NCI-H187 treated with DMSO at 0.1 percent for 48 hours (cell line): ENCODE results near the gene PLAAT4.
A peak's percentile ranks its signal among the peaks of the same experiment; 100 is the strongest.
"Not testable (repeated sequence)": the region's sequence is repeated elsewhere in the genome, so short reads cannot be mapped to it uniquely, and the experiment has no call there.

ENCODE experiments used
- DNase-seq: peaks from one replicate; lab custom pipeline; 2025; lab: John Stamatoyannopoulos, UW

PLAAT4 gene

GRCh38 chr11:63543711-63544110 lies 7.1 kb downstream of the PLAAT4 start:
- DNase-seq: no peak

GRCh38 chr11:63547061-63547460 lies 10.5 kb downstream of the PLAAT4 start:
- DNase-seq: no peak

- DNase-seq: no peak
Measured at GRCh38 chr11:63548178-63548577, 11.6 kb downstream of the PLAAT4 start.

- DNase-seq: no peak
Measured at GRCh38 chr11:63549411-63549810, 12.8 kb downstream of the PLAAT4 start.

- DNase-seq: not testable (repeated sequence)
Measured at GRCh38 chr11:63550156-63550700, 13.6 kb downstream of the PLAAT4 start.

DNA sequence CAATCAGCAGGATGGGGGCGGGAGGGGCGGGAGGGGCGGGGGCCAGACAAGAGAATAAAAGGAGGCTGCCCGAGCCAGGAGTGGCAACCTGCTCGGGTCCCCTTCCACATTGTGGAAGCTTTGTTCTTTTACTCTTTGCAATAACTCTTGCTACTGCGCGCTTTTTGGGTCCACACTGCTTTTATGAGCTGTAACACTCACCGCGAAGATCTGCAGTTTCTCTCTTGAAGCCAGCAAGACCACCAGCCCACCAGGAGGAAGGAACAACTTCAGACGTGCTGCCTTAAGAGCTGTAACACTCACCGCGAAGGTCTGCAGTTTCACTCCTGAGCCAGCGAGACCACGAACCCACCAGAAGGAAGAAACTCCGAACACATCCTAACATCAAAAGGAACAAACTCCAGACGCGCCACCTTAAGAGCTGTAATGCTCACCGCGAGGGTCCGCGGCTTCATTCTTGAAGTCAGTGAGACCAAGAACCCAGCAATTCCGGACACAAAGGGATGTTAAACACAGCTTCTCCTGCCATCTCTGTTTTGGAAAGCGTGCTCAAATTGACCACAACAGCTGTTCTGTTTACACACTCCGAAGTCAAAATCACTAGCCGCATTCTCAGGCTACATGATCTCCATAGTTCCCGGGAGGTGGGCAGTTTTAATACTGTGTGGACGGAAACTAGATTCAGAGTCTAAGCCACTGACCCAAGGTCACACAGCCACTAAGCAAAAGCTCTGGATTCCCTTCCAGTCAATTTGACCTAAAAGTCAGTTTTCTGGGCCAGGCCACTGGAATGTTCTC lies 14.7 kb downstream of the PLAAT4 start:
- DNase-seq: no peak

GRCh38 chr11:63551889-63552266 lies 15.3 kb downstream of the PLAAT4 start:
- no peak for DNase-seq

GRCh38 chr11:63552921-63553320 lies 16.3 kb downstream of the PLAAT4 start:
- DNase-seq: no peak

- no peak for DNase-seq
Measured at GRCh38 chr11:63553759-63554158, 17.2 kb downstream of the PLAAT4 start.

DNA sequence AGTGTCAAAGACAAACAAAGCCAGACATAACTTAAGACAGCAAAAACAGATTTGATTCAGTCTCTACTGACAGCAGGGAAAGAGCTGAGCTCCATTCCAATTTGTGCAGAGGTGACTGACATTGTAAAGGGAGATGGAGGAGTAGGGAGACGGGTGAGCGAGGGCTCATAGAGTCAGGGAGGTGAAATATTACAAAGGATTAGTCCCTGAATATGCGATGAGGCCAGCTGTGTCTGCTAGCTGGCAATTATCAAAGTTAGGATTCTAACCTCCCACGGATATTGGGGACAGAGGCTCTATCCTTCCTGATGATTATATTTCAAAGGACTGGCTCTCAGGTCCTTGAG lies 18.2 kb downstream of the PLAAT4 start:
- DNase-seq: no peak

- no peak for DNase-seq
Measured at GRCh38 chr11:63556404-63557013, 19.9 kb downstream of the PLAAT4 start.

DNA sequence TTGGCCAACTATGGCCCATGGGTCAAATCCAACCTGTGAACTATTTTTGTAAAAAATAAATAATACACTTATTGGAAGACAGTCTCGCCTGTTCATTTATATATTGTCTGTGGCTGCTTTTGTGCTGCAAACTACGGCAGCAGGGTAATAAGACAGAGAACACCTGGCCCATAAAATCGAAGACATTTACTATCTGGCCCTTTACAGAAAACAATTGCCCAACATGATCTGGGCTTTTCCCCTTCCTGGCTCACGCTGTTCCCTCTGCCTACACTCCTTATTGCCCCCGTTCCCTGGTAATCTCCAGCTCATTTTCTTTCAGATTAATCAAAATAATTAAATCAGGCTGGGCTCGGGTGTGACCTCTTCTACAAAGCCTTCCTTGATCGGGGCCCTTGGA lies 21.0 kb downstream of the PLAAT4 start:
- DNase-seq: no peak

DNA sequence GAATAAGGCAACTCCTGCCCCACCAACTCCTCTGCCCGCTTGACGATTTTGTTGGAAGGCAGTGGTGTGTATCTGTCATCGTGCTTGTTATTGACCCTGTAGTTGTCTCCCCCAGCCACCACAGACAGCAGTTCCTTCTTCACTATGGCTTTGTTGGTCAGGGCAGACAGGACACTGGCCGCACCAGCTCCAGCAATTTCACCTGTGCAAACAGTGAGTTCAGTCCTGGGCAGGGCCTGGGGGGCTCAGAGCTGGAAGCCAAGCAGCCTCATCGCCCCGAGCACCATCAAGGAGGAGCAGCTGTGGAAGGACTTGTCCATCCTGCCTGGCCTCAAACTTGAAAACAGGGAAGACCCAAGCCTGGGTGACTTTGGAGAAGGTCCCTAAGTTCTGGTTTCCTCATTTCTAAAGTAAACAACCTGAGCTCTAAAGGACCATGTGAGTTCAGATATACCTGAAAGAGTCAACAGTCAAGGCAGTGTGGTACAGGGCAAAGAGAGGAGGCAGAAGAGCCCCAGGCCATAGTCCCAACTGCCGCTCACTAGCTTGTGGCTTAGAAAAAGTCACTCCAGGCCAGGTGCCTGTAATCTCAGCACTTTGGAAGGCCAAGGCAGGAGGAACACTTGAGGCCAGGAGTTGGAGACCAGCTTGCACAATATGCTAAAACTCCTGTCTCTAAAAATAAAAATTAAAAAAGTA lies 22.0 kb downstream of the PLAAT4 start:
- DNase-seq: no peak

DNA sequence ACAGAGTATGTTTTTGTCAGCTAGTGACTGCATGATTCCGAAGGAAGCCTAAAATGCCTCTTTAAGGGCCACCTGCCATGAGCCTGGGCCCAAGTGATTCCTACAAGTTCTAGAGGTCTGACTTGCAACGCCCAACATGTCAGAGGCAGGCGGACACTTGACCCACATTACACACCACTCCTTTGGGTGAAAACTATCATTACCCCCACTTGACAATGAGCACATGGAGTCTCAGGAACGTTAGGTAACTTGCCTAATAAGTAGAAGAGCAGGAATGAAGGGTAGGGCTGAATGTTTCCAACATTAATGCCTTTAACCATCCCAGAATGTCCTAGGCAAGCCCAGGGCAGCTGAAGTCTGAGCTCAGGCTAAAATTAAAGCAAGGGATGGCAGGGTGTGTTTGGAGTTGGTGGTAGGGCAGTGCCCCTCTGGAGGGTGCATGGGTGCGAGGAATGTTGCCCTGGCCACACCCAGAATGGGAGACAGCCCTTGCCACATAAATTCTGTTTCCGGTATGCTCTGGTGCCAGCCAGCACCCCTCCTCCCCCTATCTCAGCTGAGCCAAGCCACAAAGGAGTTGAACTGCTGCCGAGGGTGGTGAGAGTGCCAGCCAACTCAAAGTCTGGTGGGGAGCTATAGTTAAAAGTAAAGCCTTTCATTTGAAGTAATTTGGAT lies 24.0 kb downstream of the PLAAT4 start:
- no peak for DNase-seq

GRCh38 chr11:63563201-63564055 lies 26.8 kb downstream of the PLAAT4 start, which contains the start of gene PLAAT2:
TSS of gene PLAAT2 (minus strand) at chr11:63563379. CDS start at chr11:63563324, 55 bp downstream.
- no peak for DNase-seq

- DNase-seq: peak; percentile 16
Measured at GRCh38 chr11:63564056-63564774, 27.6 kb downstream of the PLAAT4 start.

DNA sequence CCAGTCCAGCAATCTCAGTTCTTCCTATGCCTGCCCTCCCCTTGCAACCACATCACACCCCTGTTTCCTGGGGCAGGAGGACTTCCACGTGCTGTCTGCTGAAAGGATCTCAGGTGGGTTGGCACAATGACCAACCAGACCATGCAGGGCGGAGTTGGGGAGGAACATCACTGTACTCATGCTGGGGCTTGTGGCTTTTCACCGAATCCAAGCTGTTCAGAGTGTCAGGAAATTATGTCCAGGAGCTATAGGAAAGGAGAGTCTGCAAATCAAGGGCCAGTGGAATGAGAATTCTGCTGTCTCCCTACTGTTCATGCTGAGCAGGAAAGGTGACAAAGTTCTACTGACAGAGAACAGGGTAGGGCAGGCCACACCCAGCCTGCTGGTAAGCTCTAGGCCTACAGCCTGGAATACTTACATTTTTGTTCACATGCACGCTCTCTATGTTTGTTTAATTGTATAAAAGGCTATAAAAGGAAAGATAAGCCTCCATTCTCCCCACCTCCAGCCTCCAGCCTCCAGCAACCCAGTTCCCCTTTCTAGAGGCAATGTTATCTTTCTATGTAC lies 28.3 kb downstream of the PLAAT4 start:
- DNase-seq: no peak

DNA sequence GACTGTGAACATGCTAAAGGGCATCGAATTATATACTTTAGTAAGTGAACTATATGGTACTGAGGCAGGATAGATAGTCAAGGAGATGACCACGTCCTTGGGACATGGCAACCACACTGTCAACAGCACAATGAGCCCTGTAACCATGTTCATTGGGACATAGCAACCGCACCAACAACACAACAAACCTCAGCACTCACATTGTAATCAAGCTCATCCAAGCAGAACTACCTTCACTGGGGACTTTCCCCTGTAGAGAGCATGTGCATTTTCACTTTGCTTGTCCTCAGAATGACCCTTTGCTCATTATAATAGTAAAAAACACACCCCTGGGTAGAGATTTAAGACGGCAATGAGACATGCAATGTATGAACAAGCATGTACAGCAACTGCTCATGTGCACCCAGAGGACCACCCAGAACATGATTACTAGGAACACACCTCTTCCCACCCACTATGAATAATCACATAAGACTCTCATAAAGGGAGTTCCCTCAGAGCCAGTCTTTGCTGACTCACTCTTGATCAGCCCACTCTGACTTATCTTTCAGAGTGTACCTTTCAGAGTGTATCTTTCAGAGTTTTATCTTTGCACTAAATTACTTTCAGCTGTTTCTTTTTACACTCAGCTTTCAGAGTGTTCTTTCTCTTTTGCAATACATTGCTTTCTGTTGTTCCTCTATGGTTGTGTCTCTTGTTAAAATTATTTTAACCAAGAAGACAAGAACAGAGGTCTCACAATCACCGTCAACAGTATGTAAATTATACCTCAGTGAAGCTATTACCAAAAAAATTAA lies 30.6 kb downstream of the PLAAT4 start:
- DNase-seq: no peak

DNA sequence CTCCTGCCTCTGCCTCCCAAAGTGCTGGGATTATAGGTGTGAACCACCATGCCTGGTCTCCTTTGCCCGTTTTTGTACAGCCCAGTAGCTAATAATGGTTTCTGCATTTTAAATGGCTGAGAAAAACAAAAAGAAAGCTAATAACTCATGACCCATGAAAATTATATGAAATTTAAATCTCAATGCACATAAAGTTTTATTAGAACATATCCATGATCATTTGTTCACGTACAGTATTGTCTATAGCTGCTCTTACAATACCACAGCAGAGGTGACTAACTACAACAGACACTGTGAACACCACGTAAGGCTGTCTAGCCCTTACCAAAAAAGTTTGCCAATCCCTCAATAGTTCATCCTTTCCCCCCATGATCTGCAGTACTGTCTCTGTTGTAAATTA lies 33.0 kb downstream of the PLAAT4 start:
- no peak for DNase-seq
